Chondrocyte (in vitro differentiated cells): ENCODE data around the gene CTIF. TPM values are rescaled to one million over a fixed set of nuclear protein-coding genes. Genes with fewer than 3 reads are reported as not detected.

ENCODE experiments used
- DNase-seq: peaks from one replicate; pipeline ENCODE4 v3.0.0; 2021; ENCODE audit warnings: mixed read lengths, low spot score
- H3K27ac Mint-ChIP-seq: one replicate; pipeline ENCODE4 v1.8.0; 2021; ENCODE audit warnings: mild to moderate bottlenecking, moderate library complexity, mixed read lengths; ENCODE audit not compliant: unreplicated experiment
- H3K27me3 Mint-ChIP-seq: 2 replicates; pipeline ENCODE4 v1.8.0; 2021; ENCODE audit warnings: low read depth, mixed read lengths
- H3K36me3 Mint-ChIP-seq: 2 replicates; pipeline ENCODE4 v1.8.0; 2021; ENCODE audit warnings: low read depth, mixed read lengths
- H3K4me1 Mint-ChIP-seq: 2 replicates; pipeline ENCODE4 v1.8.0; 2021; ENCODE audit warnings: low read depth, mild to moderate bottlenecking, mixed read lengths
- H3K4me3 Mint-ChIP-seq: one replicate; pipeline ENCODE4 v1.8.0; 2021; ENCODE audit warnings: mild to moderate bottlenecking, moderate library complexity, mixed read lengths; ENCODE audit not compliant: unreplicated experiment
- H3K9me3 Mint-ChIP-seq: 2 replicates; pipeline ENCODE4 v1.8.0; 2021; ENCODE audit warnings: low read depth, mixed read lengths
- total RNA-seq: library from RNA; stranded (reverse); gene quantifications from 3 replicates; pipeline ENCODE4 v1.2.1, GENCODE V29; 2021
- TF ChIP-seq, protein P1 (sequence below): fragments of 200-600 bp; sonication (generic); IDR thresholded peaks from 2 replicates; pipeline ENCODE4 v1.5.0; 2021; ENCODE audit warnings: antibody characterized with exemption, mild to moderate bottlenecking, moderate library complexity

The CTIF gene
- total RNA-seq, 1 donor from 2014 or later = 184 TPM

DNA sequence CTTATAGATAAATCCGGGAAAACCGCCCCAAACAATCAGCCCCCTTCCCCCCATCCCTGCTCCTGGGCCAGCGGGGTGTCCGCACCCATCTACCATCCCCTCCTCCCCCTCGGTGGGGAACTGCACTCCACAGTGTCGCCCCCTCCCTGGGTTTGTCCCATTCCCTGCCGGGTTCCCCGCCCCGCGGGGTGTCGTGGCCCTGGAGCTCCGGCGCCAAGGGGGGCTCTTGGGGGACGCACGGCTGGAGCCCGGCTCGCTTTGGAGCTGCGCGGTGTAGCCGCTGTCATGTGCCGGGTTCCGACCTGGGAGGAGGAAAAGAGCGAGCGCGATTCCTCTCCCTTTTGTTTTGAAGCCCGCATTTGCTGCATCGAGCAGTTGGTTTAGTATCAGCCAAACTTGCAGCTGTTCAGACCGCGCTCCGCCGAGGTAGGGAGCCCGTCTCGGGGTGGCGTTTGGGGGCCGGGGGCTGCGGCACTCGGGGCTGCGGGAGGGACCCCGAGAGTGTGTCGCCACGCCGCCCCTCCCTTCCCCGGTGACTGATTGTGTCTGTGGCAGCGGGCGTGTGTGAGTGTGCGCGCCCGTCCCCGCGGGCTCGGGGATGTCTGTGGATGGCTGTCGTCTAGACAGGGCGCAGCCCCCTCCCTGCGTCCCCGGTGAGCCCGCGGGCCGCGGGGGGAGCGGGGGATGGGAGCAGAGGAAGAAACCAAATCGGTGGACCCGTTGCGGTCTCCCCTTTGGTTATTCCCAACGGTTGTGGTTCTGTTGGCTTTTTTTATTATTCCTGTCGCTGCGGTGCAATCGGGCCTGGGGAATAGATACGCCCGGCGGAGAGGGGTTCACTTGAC is 797 bp downstream of the CTIF start:
- Mint-ChIP-seq H3K4me1 (peaks cover 57% of the 10 kb centered on the region), H3K27me3 (no peaks in the 10 kb centered on the region), H3K4me3 (peak overlapping the region; percentile 94), H3K9me3 (no peaks in the 10 kb centered on the region), H3K36me3 (peaks cover 4% of the 10 kb centered on the region), H3K27ac (peak overlapping the region; percentile 96)
- TF ChIP-seq, protein P1, sequence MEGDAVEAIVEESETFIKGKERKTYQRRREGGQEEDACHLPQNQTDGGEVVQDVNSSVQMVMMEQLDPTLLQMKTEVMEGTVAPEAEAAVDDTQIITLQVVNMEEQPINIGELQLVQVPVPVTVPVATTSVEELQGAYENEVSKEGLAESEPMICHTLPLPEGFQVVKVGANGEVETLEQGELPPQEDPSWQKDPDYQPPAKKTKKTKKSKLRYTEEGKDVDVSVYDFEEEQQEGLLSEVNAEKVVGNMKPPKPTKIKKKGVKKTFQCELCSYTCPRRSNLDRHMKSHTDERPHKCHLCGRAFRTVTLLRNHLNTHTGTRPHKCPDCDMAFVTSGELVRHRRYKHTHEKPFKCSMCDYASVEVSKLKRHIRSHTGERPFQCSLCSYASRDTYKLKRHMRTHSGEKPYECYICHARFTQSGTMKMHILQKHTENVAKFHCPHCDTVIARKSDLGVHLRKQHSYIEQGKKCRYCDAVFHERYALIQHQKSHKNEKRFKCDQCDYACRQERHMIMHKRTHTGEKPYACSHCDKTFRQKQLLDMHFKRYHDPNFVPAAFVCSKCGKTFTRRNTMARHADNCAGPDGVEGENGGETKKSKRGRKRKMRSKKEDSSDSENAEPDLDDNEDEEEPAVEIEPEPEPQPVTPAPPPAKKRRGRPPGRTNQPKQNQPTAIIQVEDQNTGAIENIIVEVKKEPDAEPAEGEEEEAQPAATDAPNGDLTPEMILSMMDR = no peak
- DNase-seq = no peak

DNA sequence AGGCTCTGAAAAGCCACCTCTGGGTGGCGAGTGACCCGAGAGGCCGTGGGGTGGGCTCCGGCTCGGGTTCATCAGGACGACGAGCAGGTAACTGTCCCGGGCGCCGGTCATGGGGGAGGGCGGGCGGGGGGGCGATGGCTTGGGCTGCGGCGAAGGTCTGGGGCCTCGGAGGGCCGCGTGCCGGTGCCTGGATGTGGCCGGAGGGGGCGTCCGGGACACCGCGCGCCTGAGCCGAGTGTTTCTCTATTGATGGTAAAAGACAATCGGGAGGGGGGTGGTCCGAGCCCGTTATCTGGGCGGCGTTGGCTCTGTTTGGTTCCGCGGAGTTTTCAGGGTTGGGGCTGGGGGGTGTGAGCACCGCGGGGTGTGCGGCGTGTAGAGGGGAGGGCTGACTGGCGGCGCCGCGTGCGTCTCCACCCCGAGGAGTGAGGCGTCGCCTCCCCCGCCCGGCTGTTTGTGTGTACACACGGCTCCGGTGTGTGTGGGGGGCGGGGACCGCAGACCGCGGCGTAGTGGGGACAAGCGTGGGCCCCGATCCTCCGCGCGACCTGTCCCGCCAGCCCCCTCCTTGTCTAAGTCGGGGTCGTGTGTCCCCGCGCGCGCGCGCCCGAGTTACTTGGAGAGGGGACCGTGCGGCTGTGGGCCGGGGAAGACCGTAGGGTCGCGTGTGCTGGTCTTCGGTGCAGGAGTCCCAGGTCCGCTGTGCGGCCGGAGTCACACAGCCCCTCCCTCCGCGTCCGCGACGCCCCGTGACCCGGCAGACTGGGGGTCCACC is 1.6 kb downstream of the CTIF start:
- Mint-ChIP-seq H3K9me3 (no peaks in the 10 kb centered on the region), H3K4me1 (peaks cover 57% of the 10 kb centered on the region), H3K4me3 (peak overlapping the region; percentile 94), H3K27ac (peak overlapping the region; percentile 93), H3K36me3 (peaks cover 4% of the 10 kb centered on the region), H3K27me3 (no peaks in the 10 kb centered on the region)
- TF ChIP-seq, protein P1 = peak; percentile 60
- peak; percentile 96 for DNase-seq

- Mint-ChIP-seq H3K4me1 (peaks cover 57% of the 10 kb centered on the region), H3K4me3 (peak overlapping the region; percentile 94), H3K27ac (peak overlapping the region; percentile 98), H3K9me3 (no peaks in the 10 kb centered on the region), H3K27me3 (no peaks in the 10 kb centered on the region), H3K36me3 (peaks cover 4% of the 10 kb centered on the region)
- no peak for DNase-seq
- TF ChIP-seq, protein P1 = peak; percentile 49
Observed at GRCh38 chr18:48541026-48541746, 2.4 kb downstream of the CTIF start.

DNA sequence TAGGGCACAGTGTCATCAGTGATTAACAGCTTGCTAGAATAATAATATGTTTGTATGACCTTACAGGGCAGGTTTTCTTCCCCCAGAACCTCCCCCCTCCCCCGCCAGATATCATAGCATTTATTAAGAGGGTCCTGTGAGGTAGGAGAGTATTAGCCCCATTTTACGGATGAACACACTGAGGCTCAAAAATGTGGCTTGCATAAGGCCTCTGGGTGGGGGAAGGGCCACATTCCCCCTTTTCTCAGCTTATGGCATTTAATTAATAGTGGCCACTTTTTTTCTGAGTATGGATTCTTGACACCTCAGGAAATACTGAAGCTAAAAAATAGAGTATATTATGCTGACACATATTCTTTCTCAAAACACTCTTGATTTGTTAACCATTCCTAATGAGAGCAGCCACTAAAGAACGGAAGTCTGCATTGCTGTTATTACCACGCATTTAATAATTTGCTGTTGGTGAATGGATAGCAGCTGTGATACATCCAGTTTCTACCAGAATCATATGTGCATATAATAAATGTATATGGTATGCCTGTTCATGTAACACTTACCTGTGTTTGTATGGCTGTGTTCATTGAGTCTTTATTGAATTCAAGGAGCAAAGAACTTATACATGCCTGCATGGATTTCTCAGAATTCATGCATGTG is 3.0 kb downstream of the CTIF start:
- TF ChIP-seq, protein P1 = no peak
- Mint-ChIP-seq H3K36me3 (peaks cover 4% of the 10 kb centered on the region), H3K4me3 (peak overlapping the region; percentile 94), H3K4me1 (peaks cover 64% of the 10 kb centered on the region), H3K27me3 (no peaks in the 10 kb centered on the region), H3K9me3 (no peaks in the 10 kb centered on the region), H3K27ac (peak overlapping the region; percentile 98)
- no peak for DNase-seq
